HepG2 (cell line): ENCODE data around the gene ANAPC2. TPM values are rescaled to one million over a fixed set of nuclear protein-coding genes. Genes with fewer than 3 reads are reported as not detected.

Experiments
- KDM2A ChIP-seq: sonication (generic); formaldehyde crosslinking; IDR thresholded peaks from 2 replicates; pipeline ENCODE4 v1.4.0; 2020; ENCODE audit warnings: low read depth, missing genetic modification reagents, borderline replicate concordance
- PCBP1 ChIP-seq: fragments of 200-400 bp; formaldehyde crosslinking; IDR thresholded peaks from 2 replicates; pipeline ENCODE4 v1.6.1; 2017; ENCODE audit warnings: mild to moderate bottlenecking, low read depth, low read length, borderline replicate concordance
- POLR2AphosphoS5 ChIP-seq: IDR thresholded peaks from 2 replicates; pipeline ENCODE4 v1.6.1; 2012; ENCODE audit warnings: low read depth, low read length
- RBFOX2 ChIP-seq: fragments of 200-400 bp; formaldehyde crosslinking; IDR thresholded peaks from 2 replicates; pipeline ENCODE4 v1.6.1; 2017; ENCODE audit warnings: low read depth, mild to moderate bottlenecking, low read length
- RBM22 ChIP-seq: fragments of 200-400 bp; formaldehyde crosslinking; optimal IDR thresholded peaks from 2 replicates; pipeline ENCODE3; 2017; ENCODE audit warnings: mild to moderate bottlenecking, low read length, moderate library complexity
- ZNF224 ChIP-seq: sonication (generic); formaldehyde crosslinking; IDR thresholded peaks from 2 replicates; pipeline ENCODE4 v1.5.0; 2020; ENCODE audit warnings: mild to moderate bottlenecking, missing genetic modification reagents
- ZNF563 ChIP-seq: sonication (generic); formaldehyde crosslinking; IDR thresholded peaks from 2 replicates; pipeline ENCODE4 v1.8.0; 2022; ENCODE audit warnings: mild to moderate bottlenecking, moderate library complexity, missing genetic modification reagents
- polyA plus RNA-seq, 8 experiments: library from polyadenylated mRNA; depleted of rRNA in 3 of 8; stranded (reverse) in 7 of 8; unstranded in 1 of 8; fragments of >200 nt; fragmentation: Illumina TruSeq in 4 of 8; extraction: Trizol in 4 of 8; gene quantifications; 2 replicates each; pipeline versions ENCODE4 v1.2.1 to v1.2.3, GENCODE V29; 2011 to 2016; ENCODE audit warnings: low read depth in 4 of 8, missing spikeins in 1 of 8, mixed read lengths in 1 of 8; ENCODE audit not compliant: insufficient read depth in 1 of 8
- total RNA-seq, 5 experiments: library from RNA; depleted of rRNA; stranded (reverse); fragments of >200 nt; fragmentation: Illumina TruSeq; extraction: Trizol; gene quantifications; 2 replicates each; pipeline ENCODE4 v1.2.3, GENCODE V29; 2016; ENCODE audit warnings: low read depth in 1 of 5
- TF ChIP-seq, protein P1 (sequence below): IDR thresholded peaks from 2 replicates; pipeline ENCODE4 v1.6.1; 2012; ENCODE audit warnings: low read depth, low read length, improper control_type of control experiment
- TF ChIP-seq, protein P2 (sequence below): sonication (generic); formaldehyde crosslinking; IDR thresholded peaks from 2 replicates; pipeline ENCODE4 v1.4.0; 2020; ENCODE audit warnings: missing genetic modification reagents, mild to moderate bottlenecking, borderline replicate concordance

ANAPC2 gene
- total and polyA plus RNA-seq, 2 of the 13 experiments (the other 11 are each of a cell fraction or from before 2014, with no cell fraction given): 12.3 to 15.4 TPM

DNA sequence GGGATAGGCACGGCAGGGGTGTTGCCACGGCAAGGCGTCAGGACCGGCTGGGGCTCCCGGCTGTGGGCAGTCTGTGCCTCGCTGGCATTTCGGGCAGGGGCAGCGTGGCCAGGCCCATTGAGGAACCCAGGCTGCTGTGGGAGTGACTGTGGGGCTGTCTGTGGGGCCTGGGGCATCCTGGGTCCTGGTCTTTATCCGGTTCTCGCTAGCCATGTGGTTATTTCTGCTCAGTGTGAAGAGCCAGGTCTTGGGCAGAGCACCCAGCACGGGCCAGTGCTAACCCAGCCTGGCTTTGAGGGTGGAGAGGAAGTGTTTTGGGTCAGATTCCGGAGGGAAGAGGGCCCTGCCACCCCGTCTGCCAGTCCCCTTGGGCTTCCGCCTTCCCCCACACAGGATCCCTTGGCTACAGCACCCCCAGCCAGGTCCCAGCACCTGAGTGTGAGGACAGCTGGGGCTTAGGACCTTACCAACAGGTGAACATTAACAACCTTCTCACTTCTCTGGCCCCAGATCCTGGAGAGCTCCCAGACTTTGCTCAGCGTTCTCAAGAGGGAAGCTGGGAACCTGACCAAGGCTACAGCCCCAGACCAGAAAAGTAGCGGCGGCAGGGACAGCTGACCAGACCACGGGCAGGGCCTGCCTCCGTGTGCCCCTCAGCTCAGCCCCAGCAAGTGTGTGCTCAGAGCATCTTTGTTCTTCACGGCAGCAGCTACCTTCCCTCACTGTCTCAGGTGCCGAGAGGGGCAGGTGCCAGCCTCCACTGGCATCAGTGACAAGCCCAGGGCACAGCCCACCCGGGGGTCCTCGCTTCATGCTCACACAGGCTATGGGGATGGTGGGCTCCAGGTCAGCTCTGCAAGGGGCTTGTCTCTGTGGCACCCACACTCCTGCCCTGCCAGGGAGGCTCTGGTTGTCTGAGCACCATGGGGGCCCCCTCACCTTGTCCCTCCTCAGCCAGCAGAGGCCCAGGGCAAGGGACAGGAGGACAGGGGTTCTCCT, 1.2 kb upstream of the ANAPC2 start (continued):
- TF ChIP-seq, protein P1, sequence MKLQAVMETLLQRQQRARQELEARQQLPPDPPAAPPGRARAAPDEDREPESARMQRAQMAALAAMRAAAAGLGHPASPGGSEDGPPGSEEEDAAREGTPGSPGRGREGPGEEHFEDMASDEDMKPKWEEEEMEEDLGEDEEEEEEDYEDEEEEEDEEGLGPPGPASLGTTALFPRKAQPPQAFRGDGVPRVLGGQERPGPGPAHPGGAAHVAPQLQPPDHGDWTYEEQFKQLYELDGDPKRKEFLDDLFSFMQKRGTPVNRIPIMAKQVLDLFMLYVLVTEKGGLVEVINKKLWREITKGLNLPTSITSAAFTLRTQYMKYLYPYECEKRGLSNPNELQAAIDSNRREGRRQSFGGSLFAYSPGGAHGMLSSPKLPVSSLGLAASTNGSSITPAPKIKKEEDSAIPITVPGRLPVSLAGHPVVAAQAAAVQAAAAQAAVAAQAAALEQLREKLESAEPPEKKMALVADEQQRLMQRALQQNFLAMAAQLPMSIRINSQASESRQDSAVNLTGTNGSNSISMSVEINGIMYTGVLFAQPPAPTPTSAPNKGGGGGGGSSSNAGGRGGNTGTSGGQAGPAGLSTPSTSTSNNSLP: no peak
- TF ChIP-seq, protein P2, sequence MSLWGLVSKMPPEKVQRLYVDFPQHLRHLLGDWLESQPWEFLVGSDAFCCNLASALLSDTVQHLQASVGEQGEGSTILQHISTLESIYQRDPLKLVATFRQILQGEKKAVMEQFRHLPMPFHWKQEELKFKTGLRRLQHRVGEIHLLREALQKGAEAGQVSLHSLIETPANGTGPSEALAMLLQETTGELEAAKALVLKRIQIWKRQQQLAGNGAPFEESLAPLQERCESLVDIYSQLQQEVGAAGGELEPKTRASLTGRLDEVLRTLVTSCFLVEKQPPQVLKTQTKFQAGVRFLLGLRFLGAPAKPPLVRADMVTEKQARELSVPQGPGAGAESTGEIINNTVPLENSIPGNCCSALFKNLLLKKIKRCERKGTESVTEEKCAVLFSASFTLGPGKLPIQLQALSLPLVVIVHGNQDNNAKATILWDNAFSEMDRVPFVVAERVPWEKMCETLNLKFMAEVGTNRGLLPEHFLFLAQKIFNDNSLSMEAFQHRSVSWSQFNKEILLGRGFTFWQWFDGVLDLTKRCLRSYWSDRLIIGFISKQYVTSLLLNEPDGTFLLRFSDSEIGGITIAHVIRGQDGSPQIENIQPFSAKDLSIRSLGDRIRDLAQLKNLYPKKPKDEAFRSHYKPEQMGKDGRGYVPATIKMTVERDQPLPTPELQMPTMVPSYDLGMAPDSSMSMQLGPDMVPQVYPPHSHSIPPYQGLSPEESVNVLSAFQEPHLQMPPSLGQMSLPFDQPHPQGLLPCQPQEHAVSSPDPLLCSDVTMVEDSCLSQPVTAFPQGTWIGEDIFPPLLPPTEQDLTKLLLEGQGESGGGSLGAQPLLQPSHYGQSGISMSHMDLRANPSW: 0 out of 2 replicates have a peak, but pooled peaks have one; percentile 3
- TF ChIP-seq POLR2AphosphoS5: peak; percentile 31; the same call in 1 of the 2 replicates
- TF ChIP-seq RBFOX2: peak; percentile 25; the same call in 1 of the 2 replicates
- peak; percentile 39 for TF ChIP-seq RBM22
- no peak for TF ChIP-seq ZNF224
- no peak for TF ChIP-seq PCBP1
- TF ChIP-seq KDM2A (CRISPR knock-in tag): peak; percentile 6; the same call in 1 of the 2 replicates
- TF ChIP-seq ZNF563 (CRISPR knock-in tag): no peak
- TF ChIP-seq, all 625 proteins: peak for 14
